Measurements from ENCODE around the gene RBM17. TPM values are rescaled to one million over a fixed set of nuclear protein-coding genes. Genes with fewer than 3 reads are reported as not detected.

RBM17 gene
- total and polyA plus RNA-seq, 2 experiments from 2014 or later, result 86.2 to 125 TPM

DNA sequence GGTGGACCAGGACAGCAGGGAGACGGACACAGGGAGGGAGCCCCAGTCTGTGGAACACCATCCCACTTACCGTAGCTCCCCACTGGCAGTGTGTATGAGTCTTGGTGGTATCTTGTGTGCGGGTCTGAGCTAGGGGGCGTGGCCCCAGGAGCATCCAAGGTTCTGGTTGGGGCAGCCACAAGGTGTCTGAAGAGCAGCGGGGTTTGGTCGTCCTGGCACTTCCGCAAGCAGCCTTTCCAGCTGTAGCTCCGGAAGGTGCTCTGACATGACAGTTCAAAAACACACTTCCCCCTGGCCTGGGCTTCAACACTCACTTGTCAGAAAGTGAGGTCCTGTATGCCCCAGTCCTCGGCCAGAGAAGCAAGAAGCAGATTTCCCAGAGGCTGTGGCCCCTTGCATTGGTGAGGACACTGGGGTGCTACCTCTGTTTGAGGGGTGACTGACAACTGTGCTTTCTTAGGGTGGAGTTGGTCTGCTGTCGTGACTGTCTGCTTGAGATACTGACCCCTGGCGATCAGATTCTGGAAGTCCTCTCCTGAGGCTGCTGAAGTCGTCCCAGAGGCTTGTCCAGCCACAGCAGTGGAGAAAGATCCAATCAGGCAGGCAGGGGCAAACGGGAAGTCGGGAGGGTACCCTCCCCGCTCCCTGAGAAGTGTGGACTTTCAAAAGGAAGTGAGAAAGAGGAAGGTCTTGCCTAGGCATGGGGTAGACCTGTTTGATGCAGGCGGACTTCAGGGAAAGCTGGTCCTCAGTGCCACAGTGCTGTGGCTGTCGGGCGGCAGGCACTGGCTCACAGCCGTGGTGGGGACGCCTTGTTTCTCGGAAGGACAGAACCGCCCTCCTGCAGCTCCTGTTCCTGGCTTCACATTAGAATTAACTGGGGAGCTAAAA, 62.5 kb downstream of the RBM17 start:
- Histone ChIP-seq H3K4me3 (no peak overlapping the region), H3K36me3 (no peaks in the 10 kb centered on the region), H3K27me3 (no peaks in the 10 kb centered on the region), H3K4me1 (ENCODE audit: low read depth) (peaks cover 9% of the 10 kb centered on the region), H3K9me3 (ENCODE audit: low read depth) (no peaks in the 10 kb centered on the region), H3K27ac (peak overlapping the region; percentile 66)
- DNase-seq (ENCODE audit: low read depth in 1 of 2, low spot score in 1 of 2), result peak; percentile 67 to 70
- TF ChIP-seq, protein P1, sequence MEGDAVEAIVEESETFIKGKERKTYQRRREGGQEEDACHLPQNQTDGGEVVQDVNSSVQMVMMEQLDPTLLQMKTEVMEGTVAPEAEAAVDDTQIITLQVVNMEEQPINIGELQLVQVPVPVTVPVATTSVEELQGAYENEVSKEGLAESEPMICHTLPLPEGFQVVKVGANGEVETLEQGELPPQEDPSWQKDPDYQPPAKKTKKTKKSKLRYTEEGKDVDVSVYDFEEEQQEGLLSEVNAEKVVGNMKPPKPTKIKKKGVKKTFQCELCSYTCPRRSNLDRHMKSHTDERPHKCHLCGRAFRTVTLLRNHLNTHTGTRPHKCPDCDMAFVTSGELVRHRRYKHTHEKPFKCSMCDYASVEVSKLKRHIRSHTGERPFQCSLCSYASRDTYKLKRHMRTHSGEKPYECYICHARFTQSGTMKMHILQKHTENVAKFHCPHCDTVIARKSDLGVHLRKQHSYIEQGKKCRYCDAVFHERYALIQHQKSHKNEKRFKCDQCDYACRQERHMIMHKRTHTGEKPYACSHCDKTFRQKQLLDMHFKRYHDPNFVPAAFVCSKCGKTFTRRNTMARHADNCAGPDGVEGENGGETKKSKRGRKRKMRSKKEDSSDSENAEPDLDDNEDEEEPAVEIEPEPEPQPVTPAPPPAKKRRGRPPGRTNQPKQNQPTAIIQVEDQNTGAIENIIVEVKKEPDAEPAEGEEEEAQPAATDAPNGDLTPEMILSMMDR (IDR thresholded peaks at IDR 0.05; ENCODE audit: low read depth, low read length), result peak; percentile 78

DNA sequence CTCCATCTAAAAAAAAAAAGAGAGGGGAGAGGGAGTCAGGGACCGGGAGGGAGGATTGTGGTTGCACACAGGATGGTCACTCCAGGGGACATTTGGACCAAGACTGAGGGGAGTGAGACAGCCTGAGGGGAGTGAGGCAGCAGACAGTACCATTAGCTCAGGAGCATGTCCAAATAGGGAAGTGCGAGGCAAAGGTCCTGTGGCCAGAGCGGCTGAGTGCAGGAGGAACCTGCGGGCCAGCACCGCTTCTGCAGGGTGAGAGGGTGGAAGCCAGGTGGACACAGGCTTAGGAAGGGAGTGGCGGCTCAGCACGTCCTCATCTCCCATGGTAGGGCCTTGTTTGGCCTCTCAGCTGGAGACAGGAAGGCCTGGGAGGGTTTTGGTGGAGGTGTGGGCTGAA, 65.0 kb downstream of the RBM17 start:
- H3K9me3 ChIP-seq (ENCODE audit: low read depth), result no peaks in the 10 kb centered on the region
- no peak overlapping the region for H3K4me3 ChIP-seq
- TF ChIP-seq, protein P1 (IDR thresholded peaks at IDR 0.05; ENCODE audit: low read depth, low read length), result no peak
- DNase-seq (ENCODE audit: low read depth in 1 of 2, low spot score in 1 of 2), result no peak
- peaks cover 9% of the 10 kb centered on the region for H3K4me1 ChIP-seq (ENCODE audit: low read depth)
- no peaks in the 10 kb centered on the region for H3K36me3 ChIP-seq
- no peak overlapping the region for H3K27ac ChIP-seq
- no peaks in the 10 kb centered on the region for H3K27me3 ChIP-seq

- Histone ChIP-seq H3K4me3 (no peak overlapping the region), H3K27ac (no peak overlapping the region), H3K4me1 (ENCODE audit: low read depth) (peaks cover 9% of the 10 kb centered on the region), H3K27me3 (no peaks in the 10 kb centered on the region), H3K9me3 (ENCODE audit: low read depth) (no peaks in the 10 kb centered on the region), H3K36me3 (no peaks in the 10 kb centered on the region)
- no peak for DNase-seq (ENCODE audit: low read depth in 1 of 2, low spot score in 1 of 2)
- TF ChIP-seq, protein P1 (IDR thresholded peaks at IDR 0.05; ENCODE audit: low read depth, low read length), result no peak
Observed at GRCh38 chr10:6154566-6154965, 65.7 kb downstream of the RBM17 start.

- Histone ChIP-seq H3K36me3 (no peaks in the 10 kb centered on the region), H3K9me3 (ENCODE audit: low read depth) (no peaks in the 10 kb centered on the region), H3K27ac (no peak overlapping the region), H3K27me3 (no peaks in the 10 kb centered on the region), H3K4me3 (no peak overlapping the region), H3K4me1 (ENCODE audit: low read depth) (peaks cover 7% of the 10 kb centered on the region)
- no peak for DNase-seq (ENCODE audit: low read depth in 1 of 2, low spot score in 1 of 2)
- TF ChIP-seq, protein P1 (IDR thresholded peaks at IDR 0.05; ENCODE audit: low read depth, low read length), result no peak
Observed at GRCh38 chr10:6158276-6158675, 69.4 kb downstream of the RBM17 start.

DNA sequence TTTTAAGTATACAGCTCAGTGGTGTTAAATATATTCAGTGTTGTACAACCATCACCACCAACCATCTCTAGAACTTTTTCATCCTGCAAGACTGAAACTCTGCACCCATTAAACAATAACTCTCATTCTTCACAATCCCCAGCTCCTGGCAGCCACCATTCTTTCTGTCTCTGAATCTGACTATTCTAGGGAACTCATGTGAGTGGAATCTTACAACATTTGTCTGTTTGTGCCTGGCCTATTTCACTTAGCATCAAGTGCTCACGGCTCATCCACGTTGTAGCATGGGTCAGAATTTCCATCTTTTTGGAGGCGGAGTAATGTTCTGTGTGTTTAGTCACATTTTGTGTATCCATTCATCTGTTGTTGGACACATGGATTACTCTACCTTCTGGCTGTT, 73.1 kb downstream of the RBM17 start:
- H3K4me1 ChIP-seq (ENCODE audit: low read depth), result peaks cover 23% of the 10 kb centered on the region
- H3K27ac ChIP-seq, result peak overlapping the region; percentile 73
- no peak overlapping the region for H3K4me3 ChIP-seq
- DNase-seq (ENCODE audit: low read depth in 1 of 2, low spot score in 1 of 2), result no peak
- no peaks in the 10 kb centered on the region for H3K9me3 ChIP-seq (ENCODE audit: low read depth)
- TF ChIP-seq, protein P1 (IDR thresholded peaks at IDR 0.05; ENCODE audit: low read depth, low read length), result no peak
- H3K27me3 ChIP-seq, result no peaks in the 10 kb centered on the region
- H3K36me3 ChIP-seq, result no peaks in the 10 kb centered on the region

Measured in cardiac muscle cell (in vitro differentiated cells and primary cell).